CD4-positive, alpha-beta T cell treated with Interleukin-21 for 1 hour (primary cell): ENCODE measurements around the gene KRTAP5-6.

ENCODE experiments used
- DNase-seq: peaks from one replicate; pipeline ENCODE4 v3.0.0-alpha.2; 2020

The KRTAP5-6 gene, protein sequence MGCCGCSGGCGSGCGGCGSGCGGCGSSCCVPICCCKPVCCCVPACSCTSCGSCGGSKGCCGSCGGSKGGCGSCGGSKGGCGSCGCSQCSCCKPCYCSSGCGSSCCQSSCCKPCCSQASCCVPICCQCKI

DNA sequence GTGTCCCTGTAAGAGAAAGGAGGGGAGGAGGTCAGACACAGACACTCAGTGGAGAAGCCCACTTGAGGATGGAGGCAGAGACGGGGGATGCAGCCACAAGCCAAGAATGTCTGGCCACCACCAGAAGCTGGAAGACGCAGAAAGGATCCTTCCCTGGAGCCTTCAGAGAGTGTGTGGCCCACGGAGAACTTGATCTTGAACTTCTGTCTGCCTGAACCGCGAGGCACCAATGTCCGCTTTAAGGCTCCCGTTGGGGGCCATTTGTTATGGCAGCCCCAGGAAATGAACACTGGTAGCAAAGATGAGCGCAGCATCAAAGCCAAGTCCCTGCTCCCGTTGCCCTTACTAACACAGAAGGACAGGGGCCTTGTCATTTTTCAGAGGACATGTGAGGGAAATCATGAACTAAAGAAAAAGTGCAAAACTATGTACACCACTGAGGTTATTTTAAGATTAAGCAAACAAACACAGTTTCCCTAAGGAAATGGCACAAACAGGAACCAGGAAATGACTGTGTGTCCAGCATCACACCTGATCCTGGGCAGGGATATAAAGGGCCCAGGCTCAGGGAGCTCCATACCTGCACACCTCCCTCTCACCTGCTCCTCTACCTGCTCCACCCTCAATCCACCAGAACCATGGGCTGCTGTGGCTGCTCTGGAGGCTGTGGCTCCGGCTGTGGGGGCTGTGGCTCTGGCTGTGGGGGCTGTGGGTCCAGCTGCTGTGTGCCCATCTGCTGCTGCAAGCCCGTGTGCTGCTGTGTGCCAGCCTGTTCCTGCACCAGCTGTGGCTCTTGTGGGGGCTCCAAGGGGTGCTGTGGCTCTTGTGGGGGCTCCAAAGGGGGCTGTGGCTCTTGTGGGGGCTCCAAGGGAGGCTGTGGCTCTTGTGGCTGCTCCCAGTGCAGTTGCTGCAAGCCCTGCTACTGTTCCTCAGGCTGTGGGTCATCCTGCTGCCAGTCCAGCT, at the start of gene KRTAP5-6:
KRTAP5-6 (plus strand) TSS at position 588 of the 963 bp plus-strand sequence; CDS start at position 639, 51 bp downstream.
- no peak for DNase-seq

DNA sequence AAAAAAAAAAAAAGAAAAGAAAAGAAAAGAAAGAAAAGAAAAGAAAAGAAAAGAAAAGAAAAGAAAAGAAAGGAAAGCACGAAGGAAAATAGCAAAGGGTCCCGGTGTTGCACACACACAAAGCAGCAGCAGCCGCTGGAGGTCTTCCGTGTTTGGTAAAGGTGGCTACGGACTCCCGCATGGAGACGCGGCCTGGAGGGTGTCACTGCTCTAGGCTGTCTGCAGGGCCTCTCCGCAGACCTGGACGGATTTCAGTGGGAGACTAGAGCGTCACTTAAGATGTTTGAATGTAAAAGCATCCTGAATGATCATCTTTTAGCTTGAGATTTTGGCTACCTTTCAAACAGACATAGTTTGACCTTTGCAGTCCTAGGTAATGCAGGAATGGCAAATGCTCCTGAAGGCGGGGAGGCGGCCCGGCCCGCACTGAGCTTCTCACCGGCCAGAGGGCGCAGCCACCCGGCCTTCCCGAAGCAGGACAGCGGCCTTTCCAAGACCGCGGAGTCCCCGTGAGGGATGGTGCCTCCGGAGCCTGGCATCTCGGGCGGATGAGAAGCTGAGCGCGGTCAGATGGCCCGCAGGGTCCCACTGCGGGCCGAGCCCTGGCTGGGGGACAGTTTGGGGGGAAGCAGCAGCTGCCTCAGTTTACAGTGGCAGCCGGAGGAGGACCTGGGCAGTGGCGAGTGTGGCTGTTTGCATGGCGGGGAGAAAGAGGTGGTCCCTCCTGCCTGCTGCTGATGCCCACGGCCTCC, 48.9 kb upstream of the KRTAP5-6 start:
- DNase-seq = no peak

DNA sequence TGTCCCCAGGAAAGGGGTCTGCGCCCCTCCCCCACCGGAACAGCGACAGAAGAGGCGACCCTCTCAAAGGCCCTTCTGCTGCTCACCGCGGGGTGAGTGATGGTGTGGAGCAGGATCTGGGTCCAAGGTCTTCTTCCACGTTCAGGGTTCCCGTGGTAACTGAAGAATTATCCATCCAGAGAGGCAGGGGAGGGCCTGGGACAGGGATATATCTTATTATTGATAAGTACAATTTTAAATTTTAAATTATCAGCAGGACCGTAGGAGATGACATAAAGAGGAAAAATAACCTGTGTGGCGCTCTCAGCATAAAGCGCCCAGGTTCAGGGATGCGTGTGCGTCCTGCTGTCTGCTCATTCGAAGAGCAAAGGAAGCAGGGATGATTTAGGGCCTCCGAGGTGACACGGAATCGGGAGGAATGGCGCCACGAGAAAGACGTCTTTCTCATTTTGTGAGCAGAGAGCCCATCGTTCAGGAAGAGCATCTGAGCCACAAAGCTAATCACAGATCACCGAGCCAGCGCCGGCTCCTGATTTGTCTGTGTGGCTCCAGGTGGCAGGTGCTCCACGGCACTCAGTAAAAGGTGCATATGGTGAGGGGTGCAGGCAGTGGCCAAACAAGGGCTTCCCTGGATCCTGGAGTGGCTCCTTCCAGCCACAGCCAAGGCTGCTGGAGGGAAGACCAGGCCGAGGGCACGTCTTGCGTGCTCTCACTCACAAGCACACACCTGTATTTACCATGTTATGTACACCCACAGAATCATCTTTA, 48.2 kb upstream of the KRTAP5-6 start:
- no peak for DNase-seq

GRCh38 chr11:1650034-1650917, 46.7 kb upstream of the KRTAP5-6 start:
- DNase-seq = no peak

DNA sequence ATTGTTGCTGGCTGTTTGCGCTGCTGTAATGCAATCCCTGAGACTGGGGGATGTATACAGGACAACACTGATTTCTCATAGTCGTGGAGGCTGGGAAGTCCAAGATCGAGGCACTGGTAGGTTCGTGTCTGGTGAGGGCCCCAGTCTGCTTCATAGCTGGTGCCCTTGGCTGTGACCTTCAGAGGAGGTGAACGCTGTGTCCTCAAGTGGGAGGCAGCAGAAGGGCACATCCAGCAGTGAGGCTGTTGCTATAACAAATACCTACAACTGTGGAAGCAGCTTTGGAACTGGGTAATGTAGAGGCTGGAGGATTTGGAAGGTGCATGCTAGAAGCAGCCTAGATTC, 46.1 kb upstream of the KRTAP5-6 start:
- DNase-seq = no peak

DNA sequence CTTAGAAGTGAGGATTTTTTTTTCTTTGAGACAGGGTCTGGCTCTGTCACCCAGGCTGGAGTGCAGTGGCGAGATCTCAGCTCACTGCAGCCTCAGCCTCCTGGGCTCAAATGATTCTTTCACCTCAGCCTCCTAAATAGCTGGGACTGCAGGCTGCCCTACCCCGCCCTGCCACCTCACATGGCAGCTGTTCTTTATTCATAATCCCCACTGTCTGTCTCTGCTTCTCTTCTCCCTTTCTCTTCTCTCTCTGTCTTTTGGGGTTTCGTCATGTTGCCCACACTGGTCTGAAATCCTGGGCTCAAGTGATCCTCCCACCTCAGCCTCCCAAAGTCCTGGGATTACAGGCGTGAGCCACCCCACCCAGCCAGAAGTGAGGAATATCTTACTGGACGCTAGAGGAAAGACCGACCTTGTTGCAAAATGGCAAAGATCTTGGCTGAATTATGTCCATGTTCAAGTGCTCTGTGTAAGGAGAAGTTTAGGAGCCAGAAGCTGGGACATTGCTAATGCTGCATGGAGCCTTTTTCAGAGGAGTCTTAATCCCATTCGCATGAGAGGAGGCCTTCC, 45.5 kb upstream of the KRTAP5-6 start:
- DNase-seq = no peak

- no peak for DNase-seq
Observed at GRCh38 chr11:1652026-1652425, 45.0 kb upstream of the KRTAP5-6 start.

DNA sequence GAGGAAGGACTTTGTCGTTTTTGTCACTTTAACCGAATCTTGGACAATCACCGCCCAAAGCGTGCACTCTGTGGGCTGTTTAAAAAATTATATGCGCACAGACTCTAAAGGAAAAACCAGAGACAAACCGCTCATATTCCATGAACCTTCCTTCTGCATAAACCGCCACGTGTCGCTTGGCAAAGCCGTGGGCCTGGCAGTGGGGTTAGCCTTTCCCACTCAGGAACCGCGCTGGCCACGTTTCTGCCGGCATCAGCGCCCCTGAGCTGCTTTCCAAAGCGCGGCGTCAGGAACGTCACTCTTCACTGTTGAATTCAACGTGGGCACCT, 44.6 kb upstream of the KRTAP5-6 start:
- DNase-seq = no peak

GRCh38 chr11:1652771-1653540, 44.0 kb upstream of the KRTAP5-6 start:
- DNase-seq = peak; percentile 75

- DNase-seq = no peak
Observed at GRCh38 chr11:1653541-1654387, 43.2 kb upstream of the KRTAP5-6 start.

DNA sequence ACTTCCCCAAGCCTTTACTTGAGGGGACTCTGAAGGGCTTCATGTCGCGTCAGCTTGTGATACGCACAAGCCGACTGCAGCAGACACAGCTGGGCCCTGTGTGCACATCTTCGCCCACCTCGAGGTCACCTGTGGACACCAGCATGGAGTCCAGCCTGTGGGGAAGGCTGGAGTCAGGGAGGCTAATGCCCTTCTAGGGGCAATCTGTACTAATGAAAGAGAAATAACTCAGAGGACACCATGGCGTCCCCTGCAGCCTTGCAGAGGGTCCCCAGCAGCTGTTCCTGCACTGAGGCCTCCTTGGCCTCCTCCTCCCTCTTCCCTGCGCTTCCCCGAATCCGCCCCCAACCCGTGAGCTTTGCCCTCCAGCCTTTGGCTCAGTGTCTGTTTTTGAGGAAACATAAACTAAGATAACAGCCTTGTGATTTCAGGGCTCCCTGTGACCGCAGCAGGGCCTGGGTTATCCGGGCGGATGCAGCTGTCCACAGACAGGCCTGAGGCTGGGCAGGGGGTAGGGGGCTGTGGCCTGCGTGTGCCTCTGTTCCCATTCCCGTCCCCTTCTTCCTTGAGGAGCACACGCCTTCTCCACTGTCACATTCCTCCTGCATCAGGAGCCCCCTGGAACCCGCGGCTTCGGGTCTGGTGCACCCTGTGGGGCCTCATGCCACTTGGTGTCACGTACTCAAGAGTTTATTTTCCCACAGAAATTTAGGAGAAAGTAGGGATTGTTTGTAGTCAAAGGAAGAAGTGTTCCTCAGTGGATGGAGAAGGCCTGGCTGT, 42.4 kb upstream of the KRTAP5-6 start:
- DNase-seq = no peak

- DNase-seq = no peak
Observed at GRCh38 chr11:1655168-1656060, 41.6 kb upstream of the KRTAP5-6 start.

- DNase-seq = no peak
Observed at GRCh38 chr11:1656061-1656441, 40.9 kb upstream of the KRTAP5-6 start.

- no peak for DNase-seq
Observed at GRCh38 chr11:1656670-1657069, 40.3 kb upstream of the KRTAP5-6 start.

DNA sequence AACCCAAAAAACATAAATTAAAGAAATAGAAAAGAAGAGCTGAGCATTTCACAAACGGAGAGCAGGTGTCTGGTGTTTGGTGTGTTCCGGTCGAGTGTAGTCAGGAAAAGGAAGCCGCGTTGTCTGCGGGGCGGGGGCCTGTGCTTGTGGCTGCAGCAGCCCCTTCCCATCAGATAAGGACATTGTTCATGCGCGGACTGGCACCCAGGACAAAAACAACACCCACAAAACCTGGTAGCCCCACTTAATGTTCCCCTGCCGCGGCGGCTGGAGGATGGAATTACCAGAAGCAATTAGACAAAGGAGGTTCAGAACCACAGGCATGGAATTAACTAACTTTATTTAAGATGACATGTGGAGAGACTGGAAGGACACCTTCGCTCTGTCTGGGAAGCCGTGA, 37.5 kb upstream of the KRTAP5-6 start:
- DNase-seq = no peak

- DNase-seq = no peak
Observed at GRCh38 chr11:1660111-1660867, 36.7 kb upstream of the KRTAP5-6 start.
